Uterus (tissue), 2 donors: ENCODE measurements around the gene PSME2.

ENCODE experiments used
- CTCF ChIP-seq, 4 experiments: fragments of 200-600 bp in 2 of 4; fragments of 450-650 bp in 2 of 4; sonication (generic) in 2 of 4; IDR thresholded peaks; one replicate each; pipeline ENCODE4 v1.5.1; 2016 to 2019; ENCODE audit warnings: antibody characterized with exemption in 4 of 4, mild to moderate bottlenecking in 2 of 4, moderate library complexity in 1 of 4
- POLR2A ChIP-seq, 2 donors: fragments of 450-650 bp; IDR thresholded peaks; one replicate each; pipeline ENCODE4 v1.6.1; 2016; ENCODE audit warnings: antibody characterized with exemption in 2 of 2, mild to moderate bottlenecking in 1 of 2, moderate library complexity in 1 of 2

- TF ChIP-seq CTCF (IDR thresholded peaks at IDR 0.05) (peak in 1 of 4 experiments; percentile 2), POLR2A (IDR thresholded peaks at IDR 0.05) (peak in 1 of 2 donors; percentile 33)
These were observed 32.4 kb downstream of the PSME2 start for GRCh38 chr14:24113801-24114531.
